ENCODE measurements around the gene CFP. TPM values are rescaled to one million over a fixed set of nuclear protein-coding genes. Genes with fewer than 3 reads are reported as not detected.
"Not testable (repeated sequence)": the region's sequence is repeated elsewhere in the genome, so short reads cannot be mapped to it uniquely, and the experiment has no call there.

The CFP gene
- total RNA-seq (0.79 TPM), polyA plus RNA-seq (3.3 TPM)

DNA sequence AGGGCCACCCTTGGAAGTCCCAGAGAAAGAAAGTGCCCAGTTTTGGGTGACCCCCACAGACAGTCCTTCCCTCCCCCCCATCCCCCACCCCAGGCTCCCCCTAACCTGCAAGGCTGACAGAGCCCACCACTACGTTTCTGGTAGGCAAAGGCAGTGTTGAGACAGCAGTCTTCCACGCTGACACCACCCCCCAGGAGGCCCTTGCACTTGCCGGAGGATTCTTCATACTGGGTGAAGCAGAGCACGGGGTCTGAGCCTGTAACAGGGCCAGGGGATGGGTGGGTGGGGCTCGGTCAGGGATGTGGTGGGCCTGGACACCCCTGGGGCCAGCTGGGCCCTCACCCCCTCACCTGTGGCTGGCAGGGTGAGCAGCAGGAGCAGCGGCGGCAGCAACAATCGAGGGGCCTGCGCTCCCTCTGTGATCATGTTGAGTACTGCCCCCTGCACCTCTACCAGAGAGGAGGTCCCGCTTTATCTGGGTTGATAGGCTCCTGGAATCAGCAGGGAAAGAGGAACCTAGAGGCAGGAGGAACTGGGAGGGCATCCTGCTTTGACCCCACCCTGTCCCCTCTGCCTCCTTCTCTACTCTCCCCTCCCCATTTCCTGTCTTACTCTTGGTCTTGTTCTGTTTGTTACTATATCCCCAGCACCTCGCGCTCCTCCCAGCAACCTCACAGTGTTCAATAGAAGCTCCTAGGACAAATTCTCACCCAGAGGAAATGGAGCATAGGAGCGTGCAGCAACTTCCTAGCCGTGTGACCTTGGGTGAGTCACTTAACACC, at the start of gene CFP:
TSS of gene CFP (minus strand) at position 512 of the 782 bp plus-strand sequence. CDS start at position 426, 86 bp downstream.
- no peaks in the 10 kb centered on the region for H3K4me1 ChIP-seq (ENCODE audit: insufficient read depth)
- DNase-seq (ENCODE audit: extremely low spot score), result no peak
- WGBS, result 47% methylated on average over 14 of the region's 14 CpGs
- no peak within 1 kb of the TSS for H3K4me3 ChIP-seq (ENCODE audit: low read depth, low read length)
- no peaks in the 10 kb centered on the region for H3K36me3 ChIP-seq (ENCODE audit: insufficient read depth)
- H3K27ac ChIP-seq (ENCODE audit: low read depth), result no peak within 1 kb of the TSS

DNA sequence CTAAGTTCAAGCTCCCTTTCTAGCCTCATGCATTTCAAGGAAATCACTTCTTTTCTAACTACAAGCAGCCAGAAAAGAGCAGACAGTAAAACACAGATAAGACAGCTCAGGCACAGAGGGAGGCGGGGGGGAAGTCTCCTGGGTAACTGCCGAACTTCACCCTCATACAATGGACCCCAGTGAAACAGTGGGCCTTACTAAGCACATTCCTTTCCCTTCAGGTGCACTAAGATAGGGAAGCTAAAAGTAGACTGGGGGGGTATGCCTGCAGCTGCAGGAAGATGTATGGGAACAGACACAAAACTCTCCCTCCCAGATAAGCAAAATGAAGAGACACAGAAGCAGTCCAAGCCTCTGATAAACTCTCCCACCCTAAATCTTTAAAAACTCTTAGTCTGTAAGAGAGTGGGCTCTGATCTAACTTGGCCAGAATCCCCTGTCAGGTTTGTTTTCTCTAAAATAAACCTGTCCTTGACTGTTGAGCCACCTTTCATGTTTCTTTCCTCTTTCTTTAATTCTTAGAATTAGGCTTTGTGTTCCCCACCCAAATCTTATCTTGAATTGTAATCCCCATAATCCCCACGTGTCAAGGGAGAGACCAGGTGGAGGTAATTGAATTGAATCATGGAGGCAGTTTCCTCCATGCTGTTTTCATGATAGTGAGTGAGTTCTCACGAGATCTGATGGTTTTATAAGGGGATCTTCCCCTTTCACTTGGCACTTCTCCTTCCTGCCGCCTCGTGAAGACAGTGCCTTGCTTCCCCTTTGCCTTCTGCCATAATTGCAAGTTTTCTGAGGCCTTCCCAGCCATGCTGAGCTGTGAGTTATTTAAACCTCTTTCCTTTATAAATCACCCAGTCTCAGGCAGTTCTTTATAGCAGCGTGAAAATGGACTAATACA, 46.5 kb upstream of the CFP start:
- not testable (repeated sequence) for DNase-seq (ENCODE audit: extremely low spot score); H3K4me1 ChIP-seq (ENCODE audit: insufficient read depth); H3K36me3 ChIP-seq (ENCODE audit: insufficient read depth); H3K4me3 ChIP-seq (ENCODE audit: low read depth, low read length); H3K27ac ChIP-seq (ENCODE audit: low read depth)
- WGBS, result 68% methylated on average over 7 of the region's 7 CpGs

- H3K36me3 ChIP-seq (ENCODE audit: insufficient read depth), result no peaks in the 10 kb centered on the region
- WGBS, result 87% methylated on average over 5 of the region's 5 CpGs
- no peak overlapping the region for H3K27ac ChIP-seq (ENCODE audit: low read depth)
- H3K4me3 ChIP-seq (ENCODE audit: low read depth, low read length), result no peak overlapping the region
- no peak for DNase-seq (ENCODE audit: extremely low spot score)
- no peaks in the 10 kb centered on the region for H3K4me1 ChIP-seq (ENCODE audit: insufficient read depth)
Observed at GRCh38 chrX:47674776-47675175, 45.0 kb upstream of the CFP start.

DNA sequence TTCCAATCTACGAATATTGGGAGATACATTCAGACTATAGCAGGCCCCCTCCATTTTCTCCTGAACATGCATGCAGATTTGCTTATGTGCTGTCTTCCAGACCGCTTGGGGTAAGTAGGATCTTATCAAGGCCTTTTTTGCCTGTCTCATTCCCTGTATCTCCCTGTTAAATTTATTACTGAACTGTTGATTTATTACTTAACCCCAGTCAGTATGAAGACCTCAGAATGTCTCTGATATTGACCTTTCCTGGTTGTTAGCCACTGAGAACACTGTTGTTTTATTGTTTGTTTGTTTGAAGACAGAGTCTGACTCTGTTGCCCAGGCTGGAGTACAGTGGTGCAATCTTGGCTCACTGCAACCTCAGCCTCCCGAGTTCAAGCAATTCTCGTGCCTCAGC, 36.1 kb upstream of the CFP start:
- DNase-seq (ENCODE audit: extremely low spot score); H3K4me1 ChIP-seq (ENCODE audit: insufficient read depth); H3K36me3 ChIP-seq (ENCODE audit: insufficient read depth); H3K27ac ChIP-seq (ENCODE audit: low read depth); H3K4me3 ChIP-seq (ENCODE audit: low read depth, low read length): not testable (repeated sequence)
- WGBS, result 87% methylated on average over 4 of the region's 4 CpGs

GRCh38 chrX:47664737-47665136, 35.0 kb upstream of the CFP start:
- H3K36me3 ChIP-seq (ENCODE audit: insufficient read depth), result no peaks in the 10 kb centered on the region
- no peak for DNase-seq (ENCODE audit: extremely low spot score)
- H3K4me1 ChIP-seq (ENCODE audit: insufficient read depth), result no peaks in the 10 kb centered on the region
- no peak overlapping the region for H3K27ac ChIP-seq (ENCODE audit: low read depth)
- 65% methylated on average over 5 of the region's 5 CpGs for WGBS
- no peak overlapping the region for H3K4me3 ChIP-seq (ENCODE audit: low read depth, low read length)

GRCh38 chrX:47662144-47662657, 32.5 kb upstream of the CFP start:
- Histone ChIP-seq H3K36me3 (ENCODE audit: insufficient read depth) (no peaks in the 10 kb centered on the region), H3K27ac (ENCODE audit: low read depth) (no peak overlapping the region), H3K4me1 (ENCODE audit: insufficient read depth) (no peaks in the 10 kb centered on the region), H3K4me3 (ENCODE audit: low read depth, low read length) (no peak overlapping the region)
- 79% methylated on average over 1 of the region's 1 CpG for WGBS
- DNase-seq (ENCODE audit: extremely low spot score), result no peak

GRCh38 chrX:47661539-47661938, 31.8 kb upstream of the CFP start:
- Histone ChIP-seq H3K4me1 (ENCODE audit: insufficient read depth) (no peaks in the 10 kb centered on the region), H3K36me3 (ENCODE audit: insufficient read depth) (no peaks in the 10 kb centered on the region), H3K4me3 (ENCODE audit: low read depth, low read length) (no peak overlapping the region), H3K27ac (ENCODE audit: low read depth) (no peak overlapping the region)
- no peak for DNase-seq (ENCODE audit: extremely low spot score)
- WGBS, result 88% methylated on average over 7 of the region's 7 CpGs

- Histone ChIP-seq H3K36me3 (ENCODE audit: insufficient read depth) (no peaks in the 10 kb centered on the region), H3K4me1 (ENCODE audit: insufficient read depth) (no peaks in the 10 kb centered on the region), H3K4me3 (ENCODE audit: low read depth, low read length) (peak overlapping the region; percentile 40), H3K27ac (ENCODE audit: low read depth) (peak overlapping the region; percentile 56)
- no peak for DNase-seq (ENCODE audit: extremely low spot score)
- 20% methylated on average over 8 of the region's 8 CpGs for WGBS
Observed at GRCh38 chrX:47659421-47659726, 29.6 kb upstream of the CFP start.

DNA sequence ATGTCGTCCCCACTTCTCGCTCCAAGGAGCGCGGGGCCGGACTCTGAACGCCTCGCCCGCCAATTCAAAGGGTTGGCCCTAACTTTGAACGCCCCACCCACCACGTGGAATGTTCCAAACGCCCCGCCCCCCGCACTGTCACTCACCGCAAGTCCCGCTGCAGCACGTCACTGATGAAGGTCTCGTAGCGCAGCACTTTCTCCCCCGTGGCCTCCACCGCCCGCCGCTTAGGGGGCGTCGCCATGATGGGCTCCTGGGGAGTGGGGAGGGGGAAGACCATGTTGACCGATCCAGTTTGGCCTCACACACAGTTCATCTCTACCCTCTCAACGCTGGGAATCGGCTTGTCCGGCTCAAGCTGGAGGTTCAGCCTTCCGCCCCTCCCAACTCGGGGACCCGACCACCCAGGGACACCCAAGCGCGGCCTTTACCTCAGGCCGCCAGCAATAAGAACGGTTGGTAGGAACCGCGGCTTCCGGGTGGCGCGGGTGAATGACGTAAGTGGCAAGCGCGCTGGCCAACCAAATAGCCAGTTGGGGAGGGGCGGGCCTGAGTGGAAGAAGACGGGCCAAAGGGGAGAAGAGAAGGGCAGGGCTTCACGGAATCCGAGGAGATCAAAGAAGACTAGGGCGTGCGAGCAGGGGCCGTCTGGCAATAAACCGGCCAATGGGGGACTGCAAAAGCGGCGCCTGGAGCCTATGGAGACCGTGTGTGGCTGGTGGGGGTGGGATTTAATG, 29.1 kb upstream of the CFP start, which contains the start of gene UXT:
TSS of gene UXT (minus strand) at position 497 of the 737 bp plus-strand sequence. CDS start at position 244, 253 bp downstream.
- under 1% methylated on average over 54 of the region's 54 CpGs for WGBS
- Histone ChIP-seq H3K27ac (ENCODE audit: low read depth) (peak within 1 kb of the TSS; percentile 93), H3K36me3 (ENCODE audit: insufficient read depth) (no peaks in the 10 kb centered on the region), H3K4me3 (ENCODE audit: low read depth, low read length) (peak within 1 kb of the TSS; percentile 45), H3K4me1 (ENCODE audit: insufficient read depth) (no peaks in the 10 kb centered on the region)
- DNase-seq (ENCODE audit: extremely low spot score), result peak; percentile 85

GRCh38 chrX:47658301-47658683, 28.6 kb upstream of the CFP start:
- H3K4me3 ChIP-seq (ENCODE audit: low read depth, low read length), result peak overlapping the region; percentile 45
- H3K4me1 ChIP-seq (ENCODE audit: insufficient read depth), result no peaks in the 10 kb centered on the region
- DNase-seq (ENCODE audit: extremely low spot score), result no peak
- 1% methylated on average over 13 of the region's 13 CpGs for WGBS
- peak overlapping the region; percentile 93 for H3K27ac ChIP-seq (ENCODE audit: low read depth)
- H3K36me3 ChIP-seq (ENCODE audit: insufficient read depth), result peaks cover 2% of the 10 kb centered on the region

DNA sequence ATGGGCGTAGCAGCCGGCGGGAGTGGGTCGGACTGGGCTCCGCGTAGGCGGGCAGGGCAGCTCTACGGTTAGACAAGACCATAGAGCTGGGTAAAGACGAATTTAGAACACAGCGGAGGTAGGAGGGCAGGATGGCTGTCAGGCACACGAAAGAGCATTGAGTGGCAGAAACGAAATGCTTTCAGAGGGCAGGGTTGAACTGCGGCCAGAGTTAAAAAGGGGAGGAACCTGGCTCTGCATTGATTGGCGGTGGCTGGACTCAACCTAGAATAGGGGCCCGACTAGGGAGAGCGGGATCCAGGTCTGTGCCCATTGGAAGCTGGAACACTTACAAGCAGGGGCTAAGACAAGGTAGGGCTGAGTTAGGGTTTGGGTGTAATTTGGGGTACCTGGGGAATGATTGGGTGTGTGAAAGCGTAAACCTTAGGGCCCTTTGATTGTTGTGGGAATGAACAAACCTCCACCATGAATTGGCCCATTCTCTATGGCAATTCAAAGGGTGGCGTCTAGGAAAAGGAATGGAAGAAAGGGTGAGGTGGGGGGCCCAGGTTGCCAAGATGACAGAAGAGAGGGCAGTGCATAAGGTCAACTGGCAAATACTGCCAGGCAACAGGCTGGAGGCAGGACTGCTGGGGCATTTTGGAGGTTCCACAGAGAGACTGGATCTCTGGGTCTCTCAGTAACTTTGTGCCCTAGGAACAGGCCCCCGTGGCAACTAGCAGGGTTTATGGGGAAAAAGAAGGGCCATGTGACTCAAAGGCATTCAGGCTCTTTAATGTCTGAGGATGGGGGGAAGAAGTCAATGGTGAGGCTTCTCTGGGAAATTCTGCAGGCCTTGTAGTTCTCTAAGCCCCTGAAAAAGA, 21.5 kb upstream of the CFP start:
- DNase-seq (ENCODE audit: extremely low spot score), result no peak
- 13% methylated on average over 19 of the region's 19 CpGs for WGBS
- peak overlapping the region; percentile 24 for H3K4me3 ChIP-seq (ENCODE audit: low read depth, low read length)

DNA sequence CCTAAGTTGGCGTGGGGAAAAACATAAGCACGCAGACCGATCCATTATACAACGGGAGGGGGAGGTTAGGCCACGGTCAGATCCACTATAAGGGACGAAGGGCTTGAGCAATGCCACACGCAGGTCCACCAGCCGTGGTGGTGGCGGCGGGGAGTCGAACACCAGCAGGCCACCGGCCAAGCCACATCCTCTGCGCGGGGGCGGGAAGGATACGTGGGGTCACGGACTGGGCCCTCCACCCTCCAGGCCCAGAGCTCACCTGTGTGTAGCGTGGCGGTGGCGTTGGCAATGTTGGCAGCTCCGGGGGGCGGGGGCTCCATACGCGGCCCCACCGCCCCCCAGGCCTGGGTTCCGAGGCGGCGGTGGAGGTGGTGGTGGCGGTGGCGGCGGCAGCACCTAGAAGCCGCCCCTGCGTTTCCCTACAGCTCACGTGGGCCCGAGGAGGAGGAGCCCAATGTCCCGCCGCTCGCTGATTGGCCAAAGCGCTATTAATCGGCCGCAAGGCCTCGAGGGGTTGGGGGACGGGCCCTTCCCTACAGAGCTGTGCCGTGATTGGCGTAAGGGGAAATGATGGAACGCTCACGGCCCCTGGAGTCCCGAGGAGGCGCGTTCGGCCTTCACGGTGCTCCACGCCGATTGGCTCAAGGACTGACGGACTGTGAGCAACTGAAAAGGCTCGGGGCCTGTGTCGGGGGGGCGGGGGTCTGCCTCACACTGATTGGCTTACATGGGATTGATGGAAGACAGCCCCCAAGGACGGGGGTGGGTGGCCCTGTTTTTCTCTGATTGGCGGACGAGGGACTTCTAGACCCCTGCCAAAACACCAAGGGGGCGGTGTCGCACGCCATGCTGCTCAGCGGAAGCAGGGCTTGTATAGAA, 20.7 kb upstream of the CFP start, which contains the start of gene ELK1:
TSS of gene ELK1 (minus strand) at position 400 of the 879 bp plus-strand sequence. CDS start 9,122 bp downstream, outside the sequence.
- Histone ChIP-seq H3K4me1 (ENCODE audit: insufficient read depth) (no peaks in the 10 kb centered on the region), H3K36me3 (ENCODE audit: insufficient read depth) (peaks cover 2% of the 10 kb centered on the region), H3K4me3 (ENCODE audit: low read depth, low read length) (peak within 1 kb of the TSS; percentile 58), H3K27ac (ENCODE audit: low read depth) (peak within 1 kb of the TSS; percentile 66)
- DNase-seq (ENCODE audit: extremely low spot score), result peak; percentile 95
- under 1% methylated on average over 65 of the region's 65 CpGs for WGBS

More for the DNA sequence above, 21.5 kb upstream of the CFP start:
- Histone ChIP-seq H3K27ac (ENCODE audit: low read depth) (no peak overlapping the region), H3K4me1 (ENCODE audit: insufficient read depth) (no peaks in the 10 kb centered on the region), H3K36me3 (ENCODE audit: insufficient read depth) (peaks cover 2% of the 10 kb centered on the region)
